ENCODE measurements around the gene TEX13C.

Gene TEX13C

GRCh38 chrX:125319646-125320521 is at the start of gene TEX13C:
TSS of gene TEX13C (plus strand) at chrX:125319871. CDS start at chrX:125320120, 249 bp downstream.
- ChIA-PET POLR2A (ENCODE audit: low non-redundant PET) (no interaction called here), CTCF (no interaction called here)
- DNase-seq (ENCODE audit: low spot score): no peak
- TF ChIP-seq, protein P1, sequence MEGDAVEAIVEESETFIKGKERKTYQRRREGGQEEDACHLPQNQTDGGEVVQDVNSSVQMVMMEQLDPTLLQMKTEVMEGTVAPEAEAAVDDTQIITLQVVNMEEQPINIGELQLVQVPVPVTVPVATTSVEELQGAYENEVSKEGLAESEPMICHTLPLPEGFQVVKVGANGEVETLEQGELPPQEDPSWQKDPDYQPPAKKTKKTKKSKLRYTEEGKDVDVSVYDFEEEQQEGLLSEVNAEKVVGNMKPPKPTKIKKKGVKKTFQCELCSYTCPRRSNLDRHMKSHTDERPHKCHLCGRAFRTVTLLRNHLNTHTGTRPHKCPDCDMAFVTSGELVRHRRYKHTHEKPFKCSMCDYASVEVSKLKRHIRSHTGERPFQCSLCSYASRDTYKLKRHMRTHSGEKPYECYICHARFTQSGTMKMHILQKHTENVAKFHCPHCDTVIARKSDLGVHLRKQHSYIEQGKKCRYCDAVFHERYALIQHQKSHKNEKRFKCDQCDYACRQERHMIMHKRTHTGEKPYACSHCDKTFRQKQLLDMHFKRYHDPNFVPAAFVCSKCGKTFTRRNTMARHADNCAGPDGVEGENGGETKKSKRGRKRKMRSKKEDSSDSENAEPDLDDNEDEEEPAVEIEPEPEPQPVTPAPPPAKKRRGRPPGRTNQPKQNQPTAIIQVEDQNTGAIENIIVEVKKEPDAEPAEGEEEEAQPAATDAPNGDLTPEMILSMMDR (conservative IDR thresholded peaks at IDR 0.05; ENCODE audit: low read depth): no peak
- no peak within 1 kb of the TSS for H3K27ac ChIP-seq

- POLR2A ChIA-PET (ENCODE audit: low non-redundant PET): no interaction called here
- no peak overlapping the region for H3K27ac ChIP-seq
- no peak for DNase-seq (ENCODE audit: low spot score)
- TF ChIP-seq, protein P1 (conservative IDR thresholded peaks at IDR 0.05; ENCODE audit: low read depth): no peak
- CTCF ChIA-PET: no interaction called here
Observed at GRCh38 chrX:125287282-125287681, 32.4 kb upstream of the TEX13C start.

GRCh38 chrX:125288343-125288742 is 31.3 kb upstream of the TEX13C start:
- DNase-seq (ENCODE audit: low spot score): no peak

GRCh38 chrX:125289209-125289608 is 30.5 kb upstream of the TEX13C start:
- H3K27ac ChIP-seq: no peak overlapping the region
- POLR2A ChIA-PET (ENCODE audit: low non-redundant PET): no interaction called here
- TF ChIP-seq, protein P1 (conservative IDR thresholded peaks at IDR 0.05; ENCODE audit: low read depth): no peak
- DNase-seq (ENCODE audit: low spot score): no peak
- CTCF ChIA-PET: no interaction called here

More at GRCh38 chrX:125288343-125288742, 31.3 kb upstream of the TEX13C start:
- CTCF ChIA-PET: no interaction called here
- H3K27ac ChIP-seq: no peak overlapping the region
- TF ChIP-seq, protein P1 (conservative IDR thresholded peaks at IDR 0.05; ENCODE audit: low read depth): no peak
- POLR2A ChIA-PET (ENCODE audit: low non-redundant PET): no interaction called here

- CTCF ChIA-PET: interaction anchor here (0.7 kb wide), 2 partner anchors 22 to 159 kb away, joined by 3 to 4 read pairs; no protein-coding TSS in a partner anchor
- no peak overlapping the region for H3K27ac ChIP-seq
- no peak for DNase-seq (ENCODE audit: low spot score)
- POLR2A ChIA-PET (ENCODE audit: low non-redundant PET): no interaction called here
- TF ChIP-seq, protein P1 (conservative IDR thresholded peaks at IDR 0.05; ENCODE audit: low read depth): no peak
Observed at GRCh38 chrX:125289920-125290319, 29.8 kb upstream of the TEX13C start.

GRCh38 chrX:125291124-125291523 is 28.5 kb upstream of the TEX13C start:
- TF ChIP-seq, protein P1 (conservative IDR thresholded peaks at IDR 0.05; ENCODE audit: low read depth): no peak
- H3K27ac ChIP-seq: no peak overlapping the region
- CTCF ChIA-PET: no interaction called here
- no peak for DNase-seq (ENCODE audit: low spot score)
- POLR2A ChIA-PET (ENCODE audit: low non-redundant PET): no interaction called here
